ENCODE results near the gene ATP10B.
A peak's percentile ranks its signal among the peaks of the same experiment; 100 is the strongest.

Gene ATP10B

GRCh38 chr5:160542281-160542680 lies 309.7 kb downstream of the ATP10B start:
- DNase-seq: no peak

- peak; percentile 24 for DNase-seq
These were observed 312.6 kb downstream of the ATP10B start for GRCh38 chr5:160539431-160539830.

GRCh38 chr5:160537940-160538339 lies 314.1 kb downstream of the ATP10B start:
- DNase-seq: no peak

DNA sequence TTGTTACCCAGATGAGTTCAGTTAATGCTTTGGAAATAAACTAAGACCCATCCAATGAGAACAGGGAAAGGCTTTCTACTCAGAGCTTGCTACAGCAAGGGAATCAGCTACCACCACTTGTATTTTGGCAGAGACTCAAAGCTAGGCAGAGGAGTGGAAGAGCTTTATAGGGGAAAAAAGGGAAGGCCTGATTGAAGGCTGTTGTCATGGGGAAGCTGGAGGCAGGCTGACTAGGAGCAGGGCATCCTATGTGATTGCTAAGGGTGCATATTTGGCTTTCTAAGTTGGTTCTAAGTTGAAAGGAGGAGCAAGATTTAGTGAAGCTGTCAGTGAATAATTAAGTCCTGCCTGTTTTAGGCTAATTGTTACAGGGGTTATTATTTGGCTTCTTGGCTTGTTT lies 314.9 kb downstream of the ATP10B start:
- DNase-seq: no peak

DNA sequence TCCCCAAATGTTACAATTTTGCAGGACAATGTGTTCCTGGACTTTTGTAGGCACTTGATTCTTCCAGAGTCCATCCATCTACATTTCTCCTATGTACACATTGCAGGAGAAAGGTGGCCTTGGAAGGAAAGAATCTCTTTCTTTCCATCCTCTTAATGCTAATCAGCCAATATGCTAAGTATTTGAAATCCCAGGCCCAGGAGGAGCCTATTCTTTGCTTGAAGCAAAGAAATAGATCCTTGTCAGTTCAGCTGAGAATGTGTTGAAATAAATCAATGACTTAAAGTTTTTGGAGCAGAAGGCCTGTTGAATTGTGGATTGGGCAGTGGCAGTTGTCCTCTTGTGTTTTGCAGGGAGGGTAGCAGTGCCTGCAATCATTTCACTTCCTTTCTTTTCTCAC lies 317.1 kb downstream of the ATP10B start:
- no peak for DNase-seq

GRCh38 chr5:160534125-160534524 lies 317.9 kb downstream of the ATP10B start:
- DNase-seq: no peak

DNA sequence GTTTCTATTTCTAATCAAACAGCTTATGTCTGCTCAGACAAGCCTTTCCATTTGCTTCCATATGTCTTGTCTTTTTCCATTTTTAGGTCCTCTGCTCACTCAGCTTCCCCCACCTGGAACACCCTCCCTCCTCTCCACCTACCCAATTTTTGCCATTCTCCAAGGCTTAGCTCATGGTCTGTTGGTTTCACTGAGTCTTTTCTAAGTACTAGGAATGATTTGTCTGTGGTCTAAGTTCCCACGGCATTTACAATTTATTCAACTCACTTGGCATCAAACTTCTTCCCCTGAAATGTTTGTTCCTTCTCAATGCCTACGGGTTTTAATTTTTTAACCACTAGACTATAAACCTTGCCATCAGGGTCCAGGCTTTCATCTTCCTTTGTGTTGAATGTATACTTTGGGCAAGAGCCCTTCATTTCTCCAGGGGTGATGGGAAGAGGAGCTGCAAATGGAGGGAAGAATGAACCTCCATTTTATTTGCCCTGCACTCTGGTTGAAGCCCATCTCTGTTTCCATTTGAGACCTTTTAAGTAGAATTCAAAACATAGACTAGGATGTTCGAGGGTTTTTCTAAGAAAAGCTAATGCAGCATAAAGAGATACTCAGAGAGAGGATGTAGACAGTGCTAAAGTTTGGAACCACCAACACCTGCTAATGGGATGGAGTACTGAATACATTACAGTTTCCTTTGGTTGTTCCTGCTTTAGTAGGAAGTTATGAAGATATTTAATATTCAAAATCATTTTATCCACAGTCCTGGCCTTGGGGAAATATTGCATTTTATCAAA lies 326.3 kb downstream of the ATP10B start:
- DNase-seq: no peak

DNA sequence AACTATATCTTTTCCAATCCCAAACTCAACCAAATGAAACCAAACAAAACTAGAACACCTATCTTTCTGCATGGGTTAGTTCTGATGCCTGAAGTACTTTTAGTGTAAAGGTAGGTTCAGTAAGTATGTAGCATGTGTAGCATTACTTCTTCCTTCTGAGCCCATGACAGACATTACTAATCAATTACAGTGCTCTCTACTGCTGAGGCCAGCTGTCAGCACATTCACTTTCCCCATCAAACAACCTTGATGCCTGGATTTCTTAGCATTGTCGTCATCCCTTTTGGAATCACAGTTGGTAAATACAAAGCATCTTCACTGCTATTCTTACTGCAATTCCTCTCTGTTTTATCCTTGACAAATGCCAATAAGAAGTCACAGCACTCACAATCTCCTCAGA lies 327.2 kb downstream of the ATP10B start:
- no peak for DNase-seq

DNA sequence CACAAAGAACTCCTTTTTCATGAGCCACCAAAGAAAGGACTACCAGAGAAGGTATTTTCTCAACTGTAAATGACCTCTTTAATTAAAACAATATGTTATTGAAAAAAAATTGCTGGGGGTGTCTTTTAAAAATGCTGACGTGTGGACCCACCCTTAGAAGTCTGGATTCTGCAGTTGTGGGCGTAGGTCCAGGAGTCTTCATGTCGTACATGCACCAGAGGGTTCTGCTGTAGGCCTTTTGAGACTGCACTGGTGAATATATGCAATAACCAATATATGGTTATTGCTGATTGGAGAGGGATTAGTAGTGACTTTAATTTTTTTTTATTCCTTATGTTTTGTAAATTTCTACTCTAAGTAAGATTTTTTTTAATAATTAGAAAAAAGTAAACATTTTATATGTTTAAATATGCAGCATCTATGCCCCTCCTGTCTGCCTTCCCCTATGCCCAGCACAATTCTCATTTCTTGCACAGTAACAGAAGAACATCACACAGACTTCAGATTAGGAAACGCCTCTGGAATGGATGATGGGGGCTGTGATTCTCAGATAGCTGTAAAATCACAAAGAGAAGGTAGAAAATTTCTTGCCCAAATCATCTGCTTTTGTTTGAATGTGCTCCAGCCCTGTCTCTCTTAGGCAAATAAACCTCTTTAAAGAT lies 328.4 kb downstream of the ATP10B start:
- DNase-seq: no peak

GRCh38 chr5:160521392-160521663 lies 330.7 kb downstream of the ATP10B start:
- no peak for DNase-seq

DNA sequence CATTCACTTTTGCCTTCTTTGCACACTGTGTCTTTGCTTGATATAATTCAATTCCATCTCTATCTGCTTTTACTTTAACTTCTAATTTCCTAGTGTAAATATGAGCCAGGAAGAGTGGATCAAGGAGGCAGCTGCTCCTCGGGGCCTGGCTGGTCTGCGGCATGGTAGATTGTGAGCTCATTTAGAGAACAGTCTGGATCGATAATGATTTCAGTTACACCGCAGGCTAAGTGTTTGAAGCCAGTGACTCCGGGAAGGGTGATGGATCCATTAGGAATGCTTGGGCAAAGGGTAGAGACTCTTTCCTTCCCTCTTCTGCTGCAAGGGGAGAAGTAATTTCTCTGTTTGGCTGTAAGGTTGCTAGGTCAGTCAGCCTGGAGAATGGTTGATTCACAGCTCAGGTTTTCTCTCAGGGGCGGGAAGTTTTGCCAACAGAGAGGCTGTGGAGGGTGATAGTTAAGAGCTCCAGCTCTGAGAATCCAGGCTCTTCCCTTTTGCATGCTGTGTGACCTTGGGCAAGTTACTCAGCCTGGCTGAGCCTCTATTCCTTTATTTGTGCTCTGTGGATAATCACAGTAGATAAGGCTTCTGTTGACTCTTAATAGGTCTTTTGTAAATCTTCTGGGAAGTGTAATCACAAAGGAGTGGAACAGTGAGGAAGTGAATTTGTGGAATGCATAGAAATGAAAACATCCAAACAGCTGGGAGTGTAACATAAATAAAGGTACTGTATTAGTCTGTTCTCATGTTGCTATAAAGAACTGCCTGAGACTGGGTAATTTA lies 331.2 kb downstream of the ATP10B start:
- no peak for DNase-seq

GRCh38 chr5:160516696-160517530 lies 335.1 kb downstream of the ATP10B start:
- DNase-seq: no peak

- DNase-seq: no peak
These were observed 337.1 kb downstream of the ATP10B start for GRCh38 chr5:160514866-160515265.

- no peak for DNase-seq
These were observed 337.8 kb downstream of the ATP10B start for GRCh38 chr5:160514191-160514590.

DNA sequence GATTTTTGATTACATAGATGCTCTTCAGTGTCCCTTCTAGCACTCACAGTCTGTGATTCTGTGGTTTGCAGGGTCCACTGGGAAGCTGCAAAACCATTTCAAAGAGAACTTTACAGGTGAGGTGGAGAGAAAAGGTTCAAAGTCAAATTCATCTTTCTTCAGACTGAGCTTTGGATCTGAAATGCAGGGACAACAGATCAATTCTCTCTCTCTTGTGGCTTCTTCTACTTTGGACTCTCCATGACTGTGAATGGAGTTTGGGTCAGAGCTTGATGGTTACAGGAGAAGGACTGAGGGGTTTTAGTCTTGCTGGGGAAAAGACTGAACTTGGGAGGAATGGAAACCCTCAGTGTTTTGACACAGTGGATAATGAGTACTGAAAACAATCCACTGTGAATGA lies 338.5 kb downstream of the ATP10B start:
- DNase-seq: no peak
